ENCODE results near the gene VWA1. TPM values are rescaled to one million over a fixed set of nuclear protein-coding genes. Genes with fewer than 3 reads are reported as not detected.

VWA1 gene
- total and polyA plus RNA-seq, 4 donors = 51.7 to 94.3 (median 69.1) TPM

- DNase-seq (no peak), ATAC-seq (ENCODE audit: insufficient read depth, low FRiP score) (no peak)
- Histone ChIP-seq H3K9me3 (ENCODE audit: control insufficient read depth in 4 of 4, insufficient read depth in 3 of 4, low read length in 3 of 4) (no peaks in the 10 kb centered on the region), H3K27ac (ENCODE audit: low read depth in 1 of 2, low read length in 1 of 2) (no peak overlapping the region), H3K36me3 (ENCODE audit: control insufficient read depth in 4 of 4, insufficient read depth in 4 of 4, low read length in 4 of 4) (peaks cover 0 to 5% (median 0%) of the 10 kb centered on the region in 4 donors), H3K4me1 (ENCODE audit: control insufficient read depth in 5 of 5, insufficient read depth in 5 of 5, low read length in 5 of 5) (peaks cover 0 to 42% (median 33%) of the 10 kb centered on the region in 5 donors), H3K4me3 (no peak overlapping the region), H3K9ac (ENCODE audit: insufficient read depth in 1 of 2, low read length in 2 of 2) (no peak overlapping the region), H3K27me3 (ENCODE audit: control insufficient read depth in 3 of 3, insufficient read depth in 3 of 3, low read length in 2 of 3) (no peaks in the 10 kb centered on the region)
- WGBS, 2 donors = 92% methylated on average over 45 of the region's 45 CpGs
- no peak for TF ChIP-seq CTCF (IDR thresholded peaks at IDR 0.05; ENCODE audit: control extremely low read depth, extremely low read depth)
Observed at GRCh38 chr1:1438531-1439381, 3.3 kb downstream of the VWA1 start.

GRCh38 chr1:1439546-1440261 is 4.2 kb downstream of the VWA1 start:
- TF ChIP-seq CTCF (IDR thresholded peaks at IDR 0.05; ENCODE audit: control extremely low read depth, extremely low read depth) = no peak
- ATAC-seq (ENCODE audit: insufficient read depth, low FRiP score) (no peak), DNase-seq (no peak)
- Histone ChIP-seq H3K9ac (ENCODE audit: insufficient read depth in 1 of 2, low read length in 2 of 2) (no peak overlapping the region), H3K27ac (ENCODE audit: low read depth in 1 of 2, low read length in 1 of 2) (no peak overlapping the region), H3K27me3 (ENCODE audit: control insufficient read depth in 3 of 3, insufficient read depth in 3 of 3, low read length in 2 of 3) (no peaks in the 10 kb centered on the region), H3K4me1 (ENCODE audit: control insufficient read depth in 5 of 5, insufficient read depth in 5 of 5, low read length in 5 of 5) (peaks cover 0 to 32% (median 24%) of the 10 kb centered on the region in 5 donors), H3K9me3 (ENCODE audit: control insufficient read depth in 4 of 4, insufficient read depth in 3 of 4, low read length in 3 of 4) (no peaks in the 10 kb centered on the region), H3K36me3 (ENCODE audit: control insufficient read depth in 4 of 4, insufficient read depth in 4 of 4, low read length in 4 of 4) (peaks cover 0 to 5% (median 0%) of the 10 kb centered on the region in 4 donors), H3K4me3 (no peak overlapping the region)
- WGBS, 2 donors = 87 to 92% methylated on average over 80 to 82 of the region's 82 CpGs

GRCh38 chr1:1440262-1441001 is 4.9 kb downstream of the VWA1 start:
- Histone ChIP-seq H3K4me1 (ENCODE audit: control insufficient read depth in 5 of 5, insufficient read depth in 5 of 5, low read length in 5 of 5) (peaks cover 0 to 25% (median 17%) of the 10 kb centered on the region in 5 donors), H3K9ac (ENCODE audit: insufficient read depth in 1 of 2, low read length in 2 of 2) (no peak overlapping the region), H3K27ac (ENCODE audit: low read depth in 1 of 2, low read length in 1 of 2) (no peak overlapping the region), H3K36me3 (ENCODE audit: control insufficient read depth in 4 of 4, insufficient read depth in 4 of 4, low read length in 4 of 4) (peaks cover 0 to 5% (median 0%) of the 10 kb centered on the region in 4 donors), H3K27me3 (ENCODE audit: control insufficient read depth in 3 of 3, insufficient read depth in 3 of 3, low read length in 2 of 3) (no peaks in the 10 kb centered on the region), H3K9me3 (ENCODE audit: control insufficient read depth in 4 of 4, insufficient read depth in 3 of 4, low read length in 3 of 4) (no peaks in the 10 kb centered on the region), H3K4me3 (no peak overlapping the region)
- no peak for DNase-seq
- no peak for ATAC-seq (ENCODE audit: insufficient read depth, low FRiP score)
- WGBS, 2 donors = 78 to 80% methylated on average over 26 of the region's 26 CpGs
- TF ChIP-seq CTCF (IDR thresholded peaks at IDR 0.05; ENCODE audit: control extremely low read depth, extremely low read depth) = no peak

Measured in lung (tissue), 12 donors.